ENCODE data around the gene CTAGE8. TPM values are rescaled to one million over a fixed set of nuclear protein-coding genes. Genes with fewer than 3 reads are reported as not detected.
"Not testable (repeated sequence)": the region's sequence is repeated elsewhere in the genome, so short reads cannot be mapped to it uniquely, and the experiment has no call there.

The CTAGE8 gene
- total and polyA plus RNA-seq, 4 donors: 0.44 to 0.92 (median 0.57) TPM; not detected in 1

GRCh38 chr7:144255471-144255897 is 13.6 kb downstream of the CTAGE8 start:
- DNase-seq (ENCODE audit: low spot score): peak; percentile 33
- Histone ChIP-seq H3K36me3 (ENCODE audit: control insufficient read depth in 4 of 4, insufficient read depth in 3 of 4, low read depth in 1 of 4, low read length in 3 of 4) (no peaks in the 10 kb centered on the region), H3K9ac (ENCODE audit: low read depth in 1 of 2, low read length in 2 of 2) (no peak overlapping the region), H3K9me3 (ENCODE audit: control insufficient read depth in 4 of 4, low read length in 3 of 4) (no peaks in the 10 kb centered on the region), H3K4me3 (ENCODE audit: low read depth in 1 of 3, low read length in 3 of 3) (no peak overlapping the region), H3K4me1 (ENCODE audit: control insufficient read depth in 4 of 4, insufficient read depth in 4 of 4, low read length in 3 of 4) (no peaks in the 10 kb centered on the region), H3K27ac (ENCODE audit: low read depth in 1 of 2, low read length in 2 of 2) (no peak overlapping the region), H3K27me3 (ENCODE audit: control insufficient read depth in 4 of 4, insufficient read depth in 4 of 4, low read length in 3 of 4) (no peaks in the 10 kb centered on the region)
- TF ChIP-seq FOXA1 (IDR thresholded peaks at IDR 0.05): no peak
- TF ChIP-seq HNF4A (conservative IDR thresholded peaks at IDR 0.05): no peak
- no peak for TF ChIP-seq CTCF (IDR thresholded peaks at IDR 0.05; ENCODE audit: low read depth, low read length, missing input control)
- TF ChIP-seq, protein P1, sequence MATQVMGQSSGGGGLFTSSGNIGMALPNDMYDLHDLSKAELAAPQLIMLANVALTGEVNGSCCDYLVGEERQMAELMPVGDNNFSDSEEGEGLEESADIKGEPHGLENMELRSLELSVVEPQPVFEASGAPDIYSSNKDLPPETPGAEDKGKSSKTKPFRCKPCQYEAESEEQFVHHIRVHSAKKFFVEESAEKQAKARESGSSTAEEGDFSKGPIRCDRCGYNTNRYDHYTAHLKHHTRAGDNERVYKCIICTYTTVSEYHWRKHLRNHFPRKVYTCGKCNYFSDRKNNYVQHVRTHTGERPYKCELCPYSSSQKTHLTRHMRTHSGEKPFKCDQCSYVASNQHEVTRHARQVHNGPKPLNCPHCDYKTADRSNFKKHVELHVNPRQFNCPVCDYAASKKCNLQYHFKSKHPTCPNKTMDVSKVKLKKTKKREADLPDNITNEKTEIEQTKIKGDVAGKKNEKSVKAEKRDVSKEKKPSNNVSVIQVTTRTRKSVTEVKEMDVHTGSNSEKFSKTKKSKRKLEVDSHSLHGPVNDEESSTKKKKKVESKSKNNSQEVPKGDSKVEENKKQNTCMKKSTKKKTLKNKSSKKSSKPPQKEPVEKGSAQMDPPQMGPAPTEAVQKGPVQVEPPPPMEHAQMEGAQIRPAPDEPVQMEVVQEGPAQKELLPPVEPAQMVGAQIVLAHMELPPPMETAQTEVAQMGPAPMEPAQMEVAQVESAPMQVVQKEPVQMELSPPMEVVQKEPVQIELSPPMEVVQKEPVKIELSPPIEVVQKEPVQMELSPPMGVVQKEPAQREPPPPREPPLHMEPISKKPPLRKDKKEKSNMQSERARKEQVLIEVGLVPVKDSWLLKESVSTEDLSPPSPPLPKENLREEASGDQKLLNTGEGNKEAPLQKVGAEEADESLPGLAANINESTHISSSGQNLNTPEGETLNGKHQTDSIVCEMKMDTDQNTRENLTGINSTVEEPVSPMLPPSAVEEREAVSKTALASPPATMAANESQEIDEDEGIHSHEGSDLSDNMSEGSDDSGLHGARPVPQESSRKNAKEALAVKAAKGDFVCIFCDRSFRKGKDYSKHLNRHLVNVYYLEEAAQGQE (IDR thresholded peaks at IDR 0.05): no peak
- TF ChIP-seq TAF1 (conservative IDR thresholded peaks at IDR 0.05): no peak
- no peak for TF ChIP-seq GABPA (IDR thresholded peaks at IDR 0.05 in 1 of 2, conservative IDR thresholded peaks at IDR 0.05 in 1 of 2)
- TF ChIP-seq EGR1 (IDR thresholded peaks at IDR 0.05; ENCODE audit: low read depth in 2 of 2): no peak
- no peak for TF ChIP-seq HNF4G (IDR thresholded peaks at IDR 0.05)
- TF ChIP-seq, protein P2, sequence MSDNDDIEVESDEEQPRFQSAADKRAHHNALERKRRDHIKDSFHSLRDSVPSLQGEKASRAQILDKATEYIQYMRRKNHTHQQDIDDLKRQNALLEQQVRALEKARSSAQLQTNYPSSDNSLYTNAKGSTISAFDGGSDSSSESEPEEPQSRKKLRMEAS (IDR thresholded peaks at IDR 0.05): no peak
- TF ChIP-seq RXRA (IDR thresholded peaks at IDR 0.05): no peak
- no peak for TF ChIP-seq RAD21 (IDR thresholded peaks at IDR 0.05)
- WGBS: 86% methylated on average over 5 of the region's 5 CpGs

DNA sequence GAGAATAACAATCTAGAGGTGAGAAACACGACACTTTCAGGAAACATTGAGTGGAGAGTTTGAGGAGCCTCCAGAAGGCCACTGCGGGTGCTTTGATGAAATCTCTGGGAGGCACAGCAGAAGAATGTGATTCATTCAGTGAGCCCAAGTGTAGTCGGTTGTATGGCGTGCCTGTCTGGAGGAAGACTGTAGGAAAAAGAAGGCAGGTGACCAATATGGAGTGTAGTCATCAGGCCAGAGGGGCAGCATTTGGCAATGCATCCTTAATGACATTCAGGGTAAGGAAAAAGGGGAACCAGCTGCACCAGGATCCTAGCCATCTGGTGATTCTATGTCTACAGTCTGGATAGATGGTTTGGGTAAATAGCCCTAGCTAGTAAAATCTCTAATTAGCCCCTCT is 16.8 kb downstream of the CTAGE8 start:
- not testable (repeated sequence) for H3K36me3 ChIP-seq (ENCODE audit: control insufficient read depth in 4 of 4, insufficient read depth in 3 of 4, low read depth in 1 of 4, low read length in 3 of 4); H3K4me3 ChIP-seq (ENCODE audit: low read depth in 1 of 3, low read length in 3 of 3); DNase-seq (ENCODE audit: low spot score); H3K27me3 ChIP-seq (ENCODE audit: control insufficient read depth in 4 of 4, insufficient read depth in 4 of 4, low read length in 3 of 4); H3K9ac ChIP-seq (ENCODE audit: low read depth in 1 of 2, low read length in 2 of 2); H3K9me3 ChIP-seq (ENCODE audit: control insufficient read depth in 4 of 4, low read length in 3 of 4); H3K4me1 ChIP-seq (ENCODE audit: control insufficient read depth in 4 of 4, insufficient read depth in 4 of 4, low read length in 3 of 4); H3K27ac ChIP-seq (ENCODE audit: low read depth in 1 of 2, low read length in 2 of 2)
- WGBS: no CpG with 5 or more reads among the region's 4 CpGs

DNA sequence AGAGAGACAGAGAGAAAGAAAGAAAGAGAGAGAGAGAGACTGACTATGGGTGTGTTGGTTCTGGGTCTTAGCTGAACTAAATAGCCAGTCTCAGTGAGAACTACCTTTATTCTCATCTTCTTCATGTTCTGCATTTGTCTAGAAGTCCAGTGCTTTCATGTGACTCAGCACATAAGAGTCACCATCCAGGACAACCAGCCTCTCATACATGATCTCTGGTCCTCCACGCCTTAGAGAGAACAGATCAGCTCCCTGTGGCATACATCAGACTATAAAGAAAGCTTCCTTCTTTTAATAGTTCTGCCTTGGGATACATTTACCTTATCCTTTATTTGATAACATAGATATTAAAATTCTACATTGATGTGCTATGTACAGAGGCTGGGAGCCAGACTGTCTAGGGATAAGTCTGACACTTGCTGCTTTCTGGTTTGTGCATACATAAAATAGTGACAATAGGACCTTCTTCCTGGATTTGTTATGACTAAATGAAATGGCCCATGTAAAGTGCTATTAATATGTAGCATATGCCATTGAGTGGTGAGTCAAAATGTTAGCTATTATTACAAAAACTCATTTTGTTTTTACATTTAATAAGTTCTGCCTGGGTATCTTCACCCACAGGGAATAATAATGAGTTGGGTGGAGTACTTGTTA is 21.3 kb downstream of the CTAGE8 start:
- H3K9ac ChIP-seq (ENCODE audit: low read depth in 1 of 2, low read length in 2 of 2): not testable (repeated sequence)
- no CpG with 5 or more reads among the region's 1 CpG for WGBS

DNA sequence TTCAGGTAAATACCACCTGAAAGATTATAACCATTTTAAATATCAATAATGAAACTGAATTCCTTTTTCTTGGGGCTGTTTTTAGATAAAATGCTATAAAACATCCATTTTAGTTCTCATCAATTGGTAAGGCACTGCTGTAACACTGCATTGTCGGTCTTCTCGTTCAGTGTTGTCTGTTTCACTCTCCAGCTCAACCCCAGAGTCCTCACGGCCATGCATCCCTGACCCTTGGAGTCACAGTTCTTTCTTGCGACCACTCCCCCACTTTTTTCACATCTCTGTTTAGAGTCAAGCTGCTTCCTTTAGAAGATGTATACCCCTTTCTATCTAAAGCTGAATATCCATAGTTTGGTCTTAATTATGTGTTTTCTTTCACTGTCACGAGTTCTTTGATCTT is 22.1 kb downstream of the CTAGE8 start:
- not testable (repeated sequence) for H3K27me3 ChIP-seq (ENCODE audit: control insufficient read depth in 4 of 4, insufficient read depth in 4 of 4, low read length in 3 of 4); H3K27ac ChIP-seq (ENCODE audit: low read depth in 1 of 2, low read length in 2 of 2); H3K36me3 ChIP-seq (ENCODE audit: control insufficient read depth in 4 of 4, insufficient read depth in 3 of 4, low read depth in 1 of 4, low read length in 3 of 4); H3K9me3 ChIP-seq (ENCODE audit: control insufficient read depth in 4 of 4, low read length in 3 of 4); DNase-seq (ENCODE audit: low spot score); H3K4me3 ChIP-seq (ENCODE audit: low read depth in 1 of 3, low read length in 3 of 3); H3K4me1 ChIP-seq (ENCODE audit: control insufficient read depth in 4 of 4, insufficient read depth in 4 of 4, low read length in 3 of 4); H3K9ac ChIP-seq (ENCODE audit: low read depth in 1 of 2, low read length in 2 of 2)
- WGBS: no CpG with 5 or more reads among the region's 5 CpGs

More for the DNA sequence above, 21.3 kb downstream of the CTAGE8 start:
- not testable (repeated sequence) for H3K27ac ChIP-seq (ENCODE audit: low read depth in 1 of 2, low read length in 2 of 2); H3K9me3 ChIP-seq (ENCODE audit: control insufficient read depth in 4 of 4, low read length in 3 of 4); H3K4me3 ChIP-seq (ENCODE audit: low read depth in 1 of 3, low read length in 3 of 3); DNase-seq (ENCODE audit: low spot score); H3K27me3 ChIP-seq (ENCODE audit: control insufficient read depth in 4 of 4, insufficient read depth in 4 of 4, low read length in 3 of 4); H3K36me3 ChIP-seq (ENCODE audit: control insufficient read depth in 4 of 4, insufficient read depth in 3 of 4, low read depth in 1 of 4, low read length in 3 of 4); H3K4me1 ChIP-seq (ENCODE audit: control insufficient read depth in 4 of 4, insufficient read depth in 4 of 4, low read length in 3 of 4)

GRCh38 chr7:144245372-144245771 is 23.7 kb downstream of the CTAGE8 start:
- H3K36me3 ChIP-seq (ENCODE audit: control insufficient read depth in 4 of 4, insufficient read depth in 3 of 4, low read depth in 1 of 4, low read length in 3 of 4); H3K9ac ChIP-seq (ENCODE audit: low read depth in 1 of 2, low read length in 2 of 2); H3K4me1 ChIP-seq (ENCODE audit: control insufficient read depth in 4 of 4, insufficient read depth in 4 of 4, low read length in 3 of 4); H3K9me3 ChIP-seq (ENCODE audit: control insufficient read depth in 4 of 4, low read length in 3 of 4); DNase-seq (ENCODE audit: low spot score); H3K27ac ChIP-seq (ENCODE audit: low read depth in 1 of 2, low read length in 2 of 2); H3K27me3 ChIP-seq (ENCODE audit: control insufficient read depth in 4 of 4, insufficient read depth in 4 of 4, low read length in 3 of 4); H3K4me3 ChIP-seq (ENCODE audit: low read depth in 1 of 3, low read length in 3 of 3): not testable (repeated sequence)
- WGBS: no CpG with 5 or more reads among the region's 2 CpGs
